ENCODE results near the gene PGPEP1. TPM values are rescaled to one million over a fixed set of nuclear protein-coding genes. Genes with fewer than 3 reads are reported as not detected.

Gene PGPEP1
- total RNA-seq, 4 donors from 2014 or later = 15.0 to 50.3 (median 28.0) TPM

GRCh38 chr19:18342090-18342632 lies 1.8 kb downstream of the PGPEP1 start:
- intact Hi-C loops (cut with DNase I) = loop anchor here (5.0 kb wide), 1 partner anchor 70 kb away; the partner anchor contains the start of gene IQCN
- Histone ChIP-seq H3K4me3 (no peak overlapping the region), H3K36me3 (peaks cover 0 to 42% (median 8%) of the 10 kb centered on the region in 4 donors), H3K4me1 (peaks cover 15 to 40% (median 28%) of the 10 kb centered on the region in 4 donors), H3K9me3 (no peaks in the 10 kb centered on the region), H3K27me3 (no peaks in the 10 kb centered on the region), H3K27ac (replicated peaks in 1 of 4) (peak overlapping the region in 2 of 4 donors; percentile 87 to 91)
- no peak for DNase-seq (ENCODE audit: extremely low spot score)
- no peak for TF ChIP-seq POLR2A (IDR thresholded peaks at IDR 0.05; ENCODE audit: low read depth)
- no peak for TF ChIP-seq EP300 (IDR thresholded peaks at IDR 0.05)
- no peak for TF ChIP-seq CTCF (IDR thresholded peaks at IDR 0.05)
- no peak for TF ChIP-seq POLR2AphosphoS5 (IDR thresholded peaks at IDR 0.05)
- 68% methylated on average over 7 of the region's 8 CpGs for WGBS

DNA sequence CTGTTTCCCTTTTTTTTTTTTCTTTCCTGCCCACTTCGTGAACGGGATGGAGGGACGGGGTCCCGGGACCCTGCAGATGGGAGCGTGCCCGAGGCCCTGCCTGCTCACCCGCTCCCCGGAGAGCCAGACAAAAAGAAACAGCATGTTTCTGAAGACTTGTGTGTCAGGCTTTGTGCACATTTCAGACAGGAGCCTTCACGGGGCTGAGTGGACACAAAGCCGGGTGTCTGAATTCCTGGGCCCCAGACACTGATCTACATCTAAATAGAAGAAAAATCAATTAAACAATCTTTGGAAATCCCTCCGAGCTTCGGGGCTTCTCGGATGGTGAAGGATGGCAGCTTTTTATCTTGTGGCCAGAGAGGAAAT lies 4.2 kb downstream of the PGPEP1 start:
- intact Hi-C loops (cut with DNase I) = loop anchor here (5.0 kb wide), 1 partner anchor 72 kb away; the partner anchor contains the start of gene IQCN
- Histone ChIP-seq H3K27me3 (no peaks in the 10 kb centered on the region), H3K9me3 (no peaks in the 10 kb centered on the region), H3K4me3 (no peak overlapping the region), H3K36me3 (peaks cover 0 to 52% (median 11%) of the 10 kb centered on the region in 4 donors), H3K4me1 (peaks cover 11 to 40% (median 27%) of the 10 kb centered on the region in 4 donors), H3K27ac (replicated peaks in 1 of 4) (peak overlapping the region in 3 of 4 donors; percentile 44 to 48 (median 45))
- no peak for DNase-seq (ENCODE audit: extremely low spot score)
- TF ChIP-seq CTCF (IDR thresholded peaks at IDR 0.05) (no peak), POLR2A (IDR thresholded peaks at IDR 0.05; ENCODE audit: low read depth) (no peak), POLR2AphosphoS5 (IDR thresholded peaks at IDR 0.05) (no peak), EP300 (IDR thresholded peaks at IDR 0.05) (no peak)
- 76% methylated on average over 13 of the region's 13 CpGs for WGBS

DNA sequence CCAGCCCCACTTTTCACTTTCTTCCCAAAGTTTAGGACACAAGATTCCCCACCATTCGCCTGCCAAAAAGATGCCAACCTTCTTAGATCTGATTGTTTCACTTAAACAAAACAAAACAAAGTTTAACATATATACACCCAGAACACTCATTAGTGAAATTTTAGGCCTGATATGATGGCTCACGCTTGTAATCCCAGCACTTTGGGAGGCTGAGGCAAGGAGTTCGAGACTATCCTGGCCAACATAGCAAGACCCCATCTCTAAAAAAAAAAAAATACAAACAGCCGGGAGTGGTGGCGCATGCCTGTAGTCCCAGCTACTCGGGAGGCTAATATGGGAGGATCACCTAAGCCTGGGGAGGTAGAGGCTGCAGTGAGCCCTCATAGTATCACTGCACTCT lies 4.9 kb downstream of the PGPEP1 start:
- H3K36me3 ChIP-seq = peaks cover 0 to 52% (median 12%) of the 10 kb centered on the region in 4 donors
- intact Hi-C loops (cut with DNase I) = no loop called here
- peak overlapping the region in 1 of 4 donors; percentile 45 for H3K27ac ChIP-seq (replicated peaks in 1 of 4)
- H3K9me3 ChIP-seq = no peaks in the 10 kb centered on the region
- DNase-seq (ENCODE audit: extremely low spot score) = no peak
- peaks cover 5 to 36% (median 21%) of the 10 kb centered on the region in 4 donors for H3K4me1 ChIP-seq
- H3K27me3 ChIP-seq = no peaks in the 10 kb centered on the region
- 96% methylated on average over 6 of the region's 6 CpGs for WGBS
- TF ChIP-seq EP300 (IDR thresholded peaks at IDR 0.05) (no peak), POLR2A (IDR thresholded peaks at IDR 0.05; ENCODE audit: low read depth) (no peak), POLR2AphosphoS5 (IDR thresholded peaks at IDR 0.05) (no peak), CTCF (IDR thresholded peaks at IDR 0.05) (no peak)
- H3K4me3 ChIP-seq = no peak overlapping the region

DNA sequence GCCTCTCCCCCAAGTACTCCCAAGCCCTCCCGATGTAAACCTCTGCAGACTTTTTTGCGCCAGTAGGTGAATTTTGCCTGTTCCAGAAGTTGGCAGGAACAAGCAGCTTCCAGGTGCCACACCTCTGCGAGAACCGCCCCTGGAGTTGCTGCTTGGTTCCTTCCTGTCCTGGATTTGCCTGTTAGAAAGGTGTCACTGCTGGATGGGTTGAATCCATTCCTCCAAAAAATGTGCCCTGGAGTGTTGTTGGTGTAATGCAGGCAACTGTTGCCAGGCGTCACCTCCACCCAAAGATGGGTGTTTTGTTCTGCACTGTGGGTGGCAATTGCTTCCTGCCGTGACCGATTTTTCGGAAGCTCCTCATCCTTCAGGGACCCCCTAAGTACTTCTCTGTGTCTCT lies 5.7 kb downstream of the PGPEP1 start:
- no peak for TF ChIP-seq EP300 (IDR thresholded peaks at IDR 0.05)
- no peak for TF ChIP-seq POLR2A (IDR thresholded peaks at IDR 0.05; ENCODE audit: low read depth)
- TF ChIP-seq CTCF (IDR thresholded peaks at IDR 0.05) = no peak
- no peak for TF ChIP-seq POLR2AphosphoS5 (IDR thresholded peaks at IDR 0.05)
- 77% methylated on average over 8 of the region's 8 CpGs for WGBS
- intact Hi-C loops (cut with DNase I) = no loop called here
- no peak for DNase-seq (ENCODE audit: extremely low spot score)
- Histone ChIP-seq H3K27ac (replicated peaks in 1 of 4) (no peak overlapping the region), H3K4me3 (no peak overlapping the region), H3K4me1 (peaks cover 5 to 31% (median 16%) of the 10 kb centered on the region in 4 donors), H3K36me3 (peaks cover 0 to 52% (median 13%) of the 10 kb centered on the region in 4 donors), H3K9me3 (no peaks in the 10 kb centered on the region), H3K27me3 (no peaks in the 10 kb centered on the region)

All from esophagus muscularis mucosa (tissue), 4 donors.